Right ventricle myocardium superior (tissue), 1 donor: ENCODE data around the gene COMMD1. TPM values are rescaled to one million over a fixed set of nuclear protein-coding genes. Genes with fewer than 3 reads are reported as not detected.
"Not testable (repeated sequence)": the region's sequence is repeated elsewhere in the genome, so short reads cannot be mapped to it uniquely, and the experiment has no call there.

Source experiments
- ATAC-seq: fragments of 200-7000 bp; cut with Tn5 transposase; one replicate; pipeline ENCODE4 v1.9.1; 2020; ENCODE audit warnings: mild to moderate bottlenecking; ENCODE audit not compliant: poor library complexity
- DNase-seq: peaks from one replicate; pipeline ENCODE4 v3.0.0-alpha.2; 2020
- intact Hi-C: fragments of 100-400 bp; cut with DNase I; formaldehyde crosslinking; loops from one replicate; pipeline ENCODE4 v1.11.2; 2022
- total RNA-seq: library from RNA; stranded (reverse); fragmentation: NEBNext Ultra II Directional; extraction: Animal tissue kit (Norgen Biotek cat#: 25700); gene quantifications from one replicate; pipeline ENCODE4 v1.2.1, GENCODE V29; 2021
- donor health status: DM: no; HTN: yes; CAD: no; lungs with severe emphysema.

COMMD1 gene
- total RNA-seq, 1 donor from 2014 or later, result 60.8 TPM

GRCh38 chr2:62101886-62102285 lies 196.4 kb downstream of the COMMD1 start:
- intact Hi-C loops, result no loop called here
- ATAC-seq (no peak), DNase-seq (no peak)

GRCh38 chr2:62102402-62102920 lies 197.0 kb downstream of the COMMD1 start:
- DNase-seq, result no peak
- ATAC-seq, result no peak
- intact Hi-C loops, result no loop called here

DNA sequence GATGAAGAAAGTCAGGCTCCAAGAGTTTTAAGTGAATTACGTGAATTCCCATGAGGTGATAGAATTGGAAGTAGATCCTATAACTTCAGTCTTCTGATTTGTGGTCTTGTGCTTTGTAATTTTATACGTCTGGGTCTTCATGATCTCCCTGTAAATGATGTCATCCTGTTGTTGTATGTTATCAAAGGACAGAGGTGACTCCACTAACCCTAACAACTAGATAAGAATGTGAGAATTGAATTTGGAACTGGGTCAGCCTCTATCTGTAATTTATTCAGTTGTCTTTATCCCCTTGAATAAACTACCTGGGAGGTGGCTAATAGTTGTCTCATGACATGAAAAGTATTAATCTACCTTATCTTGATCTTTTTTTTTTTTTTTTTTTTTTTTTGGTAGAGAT lies 204.1 kb downstream of the COMMD1 start:
- no peak for ATAC-seq
- DNase-seq, result no peak
- intact Hi-C loops, result no loop called here

GRCh38 chr2:62110415-62111025 lies 205.0 kb downstream of the COMMD1 start:
- intact Hi-C loops, result no loop called here
- DNase-seq (no peak), ATAC-seq (no peak)

DNA sequence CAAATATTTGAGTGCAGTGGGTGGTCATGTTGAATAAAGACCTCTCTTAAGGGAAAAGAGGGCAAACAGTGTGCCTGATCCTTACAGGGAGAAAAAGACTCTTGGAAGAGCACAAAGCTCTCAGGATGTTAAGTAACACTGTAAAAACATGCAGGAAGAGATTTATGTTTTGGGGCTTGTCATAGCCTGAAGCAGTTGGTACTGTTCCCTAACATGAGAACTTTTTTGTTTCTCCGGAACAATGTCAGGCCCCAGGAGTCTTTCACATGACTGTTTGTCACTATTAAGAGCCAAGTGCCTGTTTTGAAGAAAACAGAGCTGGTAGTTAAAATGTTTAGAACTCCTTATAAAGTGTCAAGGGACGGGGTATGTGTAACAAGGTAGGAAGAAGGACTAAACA lies 206.7 kb downstream of the COMMD1 start:
- no peak for ATAC-seq
- intact Hi-C loops, result no loop called here
- no peak for DNase-seq

DNA sequence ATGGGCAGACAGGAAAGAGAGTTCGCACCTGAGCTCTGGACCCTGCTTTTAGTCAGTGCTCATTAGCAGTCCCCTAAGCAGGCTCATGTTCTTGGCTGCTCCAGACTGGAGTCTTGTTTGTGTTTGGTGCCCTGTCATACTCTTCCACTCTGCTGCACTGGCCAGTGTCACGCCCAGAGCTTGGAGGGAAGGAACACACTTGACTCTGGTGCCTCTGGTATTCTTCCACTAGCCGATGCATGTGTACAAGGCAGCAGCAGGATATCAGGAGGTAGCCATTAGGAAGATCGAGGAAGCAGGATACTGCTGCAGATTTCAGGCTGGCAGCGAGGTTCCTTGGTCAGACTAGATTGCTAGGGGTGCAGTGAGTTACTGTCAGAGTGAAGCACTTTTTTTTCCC lies 209.1 kb downstream of the COMMD1 start:
- ATAC-seq, result peak; percentile 81
- intact Hi-C loops, result no loop called here

GRCh38 chr2:62116983-62117382 lies 211.5 kb downstream of the COMMD1 start:
- DNase-seq (no peak), ATAC-seq (no peak)
- intact Hi-C loops, result no loop called here

More for the DNA sequence above, 209.1 kb downstream of the COMMD1 start:
- DNase-seq, result no peak

GRCh38 chr2:62118160-62118559 lies 212.7 kb downstream of the COMMD1 start:
- intact Hi-C loops, result no loop called here
- ATAC-seq (no peak), DNase-seq (no peak)

GRCh38 chr2:62119311-62119974 lies 214.0 kb downstream of the COMMD1 start:
- DNase-seq (no peak), ATAC-seq (no peak)
- intact Hi-C loops, result no loop called here

DNA sequence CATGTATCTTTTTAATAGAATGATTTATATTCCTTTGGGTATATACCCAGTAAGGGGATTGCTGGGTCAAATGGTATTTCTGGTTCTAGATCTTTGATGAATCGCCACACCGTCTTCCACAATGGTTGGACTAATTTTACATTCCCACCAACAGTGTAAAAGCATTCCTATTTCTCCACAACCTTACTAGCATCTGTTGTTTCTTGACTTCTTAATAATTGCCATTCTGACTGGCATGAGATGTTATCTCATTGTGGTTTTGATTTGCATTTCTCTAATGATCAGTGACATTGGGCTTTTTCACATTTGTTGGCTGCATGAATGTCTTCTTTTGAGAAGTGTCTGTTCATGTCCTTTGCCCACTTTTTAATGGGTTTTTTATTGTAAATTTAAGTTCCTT lies 220.8 kb downstream of the COMMD1 start:
- ATAC-seq, intact Hi-C loops, DNase-seq: not testable (repeated sequence)

DNA sequence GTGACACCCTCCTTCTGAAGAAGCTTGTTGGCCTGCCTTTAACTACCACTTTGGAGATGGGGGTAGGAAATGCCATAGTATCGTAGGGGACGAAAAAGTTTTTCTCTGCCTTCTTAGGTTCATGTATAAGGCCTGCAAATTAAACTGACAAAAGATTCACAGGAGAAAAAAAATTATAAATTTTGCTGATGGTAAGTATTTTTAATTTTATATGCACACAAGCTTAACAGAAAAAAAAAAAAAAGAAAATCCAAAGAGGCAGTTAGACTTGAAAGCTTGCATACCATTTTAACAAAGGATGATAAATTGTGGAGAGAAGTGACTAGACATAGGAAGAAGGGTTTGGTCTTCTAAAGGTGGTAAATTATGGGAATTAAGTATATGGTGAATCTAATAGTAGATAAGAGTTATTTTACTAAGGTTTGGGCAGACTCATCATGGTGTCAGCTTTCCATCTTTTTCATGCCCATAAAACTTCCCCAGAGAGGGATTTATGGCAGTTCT lies 227.9 kb downstream of the COMMD1 start:
- intact Hi-C loops, result no loop called here
- no peak for DNase-seq
- ATAC-seq, result no peak

GRCh38 chr2:62136956-62137830 lies 231.7 kb downstream of the COMMD1 start:
- ATAC-seq, result no peak
- intact Hi-C loops, result no loop called here
- DNase-seq, result no peak

- intact Hi-C loops, result no loop called here
- ATAC-seq, result no peak
- no peak for DNase-seq
These were observed 235.1 kb downstream of the COMMD1 start for GRCh38 chr2:62140426-62141141.

- intact Hi-C loops, result no loop called here
- ATAC-seq, result no peak
- DNase-seq, result no peak
These were observed 235.8 kb downstream of the COMMD1 start for GRCh38 chr2:62141142-62141740.

- DNase-seq (no peak), ATAC-seq (peak; percentile 43)
- intact Hi-C loops, result no loop called here
These were observed 236.6 kb downstream of the COMMD1 start for GRCh38 chr2:62142054-62142453.

GRCh38 chr2:62143696-62144095 lies 238.2 kb downstream of the COMMD1 start:
- ATAC-seq, result no peak
- DNase-seq, result no peak
- intact Hi-C loops, result no loop called here

- intact Hi-C loops, result no loop called here
- no peak for ATAC-seq
These were observed 239.4 kb downstream of the COMMD1 start for GRCh38 chr2:62144689-62145477.

More at GRCh38 chr2:62144689-62145477, 239.4 kb downstream of the COMMD1 start:
- DNase-seq, result no peak
